Neuron (in vitro differentiated cells): ENCODE measurements around the gene COL9A2.
A peak's percentile ranks its signal among the peaks of the same experiment; 100 is the strongest.

Source experiments
- H2AFZ ChIP-seq: one replicate; pipeline ENCODE4 v1.6.1; 2013; ENCODE audit warnings: low read depth, mild to moderate bottlenecking, inconsistent platforms, low read length, moderate library complexity
- H3K27me3 ChIP-seq: one replicate; pipeline ENCODE4 v1.6.1; 2013; ENCODE audit warnings: low read length; ENCODE audit not compliant: insufficient read depth
- H3K36me3 ChIP-seq: one replicate; pipeline ENCODE4 v1.6.1; 2013; ENCODE audit warnings: low read length; ENCODE audit not compliant: insufficient read depth
- H3K4me1 ChIP-seq: one replicate; pipeline ENCODE4 v1.6.1; 2013; ENCODE audit warnings: low read length; ENCODE audit not compliant: insufficient read depth
- H3K4me3 ChIP-seq: 2 replicates; pipeline ENCODE4 v1.5.1; 2013; ENCODE audit warnings: mild to moderate bottlenecking, low read length, moderate library complexity
- H3K9me3 ChIP-seq: one replicate; pipeline ENCODE4 v1.6.1; 2013; ENCODE audit warnings: low read length

Gene COL9A2

GRCh38 chr1:40314721-40315238 is 2.3 kb downstream of the COL9A2 start:
- Histone ChIP-seq H3K9me3 (peaks cover 2% of the 10 kb centered on the region), H3K4me1 (peaks cover 14% of the 10 kb centered on the region), H2AFZ (peak overlapping the region; percentile 80), H3K27me3 (peaks cover 34% of the 10 kb centered on the region), H3K36me3 (no peaks in the 10 kb centered on the region), H3K4me3 (peak overlapping the region; percentile 61)

GRCh38 chr1:40313958-40314720 is 2.9 kb downstream of the COL9A2 start:
- Histone ChIP-seq H3K4me3 (peak overlapping the region; percentile 61), H3K9me3 (peaks cover 2% of the 10 kb centered on the region), H3K4me1 (peaks cover 14% of the 10 kb centered on the region), H2AFZ (peak overlapping the region; percentile 80), H3K36me3 (no peaks in the 10 kb centered on the region), H3K27me3 (peaks cover 31% of the 10 kb centered on the region)

- H3K4me3 ChIP-seq = no peak overlapping the region
- H3K9me3 ChIP-seq = peaks cover 2% of the 10 kb centered on the region
- peaks cover 14% of the 10 kb centered on the region for H3K4me1 ChIP-seq
- H3K27me3 ChIP-seq = peaks cover 24% of the 10 kb centered on the region
- H3K36me3 ChIP-seq = no peaks in the 10 kb centered on the region
- no peak overlapping the region for H2AFZ ChIP-seq
Measured at GRCh38 chr1:40313329-40313957, 3.6 kb downstream of the COL9A2 start.

- H3K9me3 ChIP-seq = no peaks in the 10 kb centered on the region
- peaks cover 14% of the 10 kb centered on the region for H3K4me1 ChIP-seq
- no peak overlapping the region for H2AFZ ChIP-seq
- H3K27me3 ChIP-seq = peaks cover 16% of the 10 kb centered on the region
- H3K36me3 ChIP-seq = no peaks in the 10 kb centered on the region
- no peak overlapping the region for H3K4me3 ChIP-seq
Measured at GRCh38 chr1:40312238-40313205, 4.6 kb downstream of the COL9A2 start.

- Histone ChIP-seq H3K9me3 (no peaks in the 10 kb centered on the region), H3K27me3 (peaks cover 10% of the 10 kb centered on the region), H3K36me3 (no peaks in the 10 kb centered on the region), H2AFZ (no peak overlapping the region), H3K4me1 (peaks cover 14% of the 10 kb centered on the region), H3K4me3 (no peak overlapping the region)
Measured at GRCh38 chr1:40311692-40312091, 5.4 kb downstream of the COL9A2 start.

DNA sequence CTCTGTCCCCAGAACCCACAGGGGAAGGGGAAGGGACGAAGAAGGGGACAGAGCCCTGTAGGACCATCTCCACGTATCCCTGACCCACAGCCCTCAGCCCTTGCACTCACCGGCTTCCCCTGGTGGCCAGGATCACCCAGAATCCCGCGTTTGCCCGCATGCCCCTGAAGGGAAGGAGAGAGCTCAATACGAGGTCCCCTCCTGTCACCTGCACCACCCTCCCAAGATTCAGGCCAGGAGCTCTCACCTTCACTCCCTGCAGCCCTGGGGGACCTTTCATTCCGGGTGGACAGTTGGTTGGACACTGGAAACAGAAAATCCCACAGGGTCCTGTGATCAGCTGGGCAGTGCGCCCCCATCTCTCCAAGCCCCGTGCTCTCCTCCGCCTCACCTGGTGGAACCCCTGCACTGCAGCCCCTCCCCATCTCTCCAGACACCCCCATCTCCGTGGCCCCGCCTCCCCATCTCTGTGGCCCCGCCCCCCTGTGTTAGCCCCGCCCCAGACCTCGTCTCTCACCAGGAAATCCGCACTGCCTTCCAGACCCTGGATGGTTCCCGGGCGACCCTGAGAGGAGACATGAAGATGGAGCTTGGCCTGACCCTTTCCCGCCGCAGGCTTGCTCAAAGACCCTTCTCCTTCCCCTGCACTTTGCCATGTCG is 6.0 kb downstream of the COL9A2 start:
- Histone ChIP-seq H3K4me3 (no peak overlapping the region), H3K4me1 (peaks cover 14% of the 10 kb centered on the region), H3K9me3 (no peaks in the 10 kb centered on the region), H3K36me3 (no peaks in the 10 kb centered on the region), H3K27me3 (peaks cover 4% of the 10 kb centered on the region), H2AFZ (no peak overlapping the region)

GRCh38 chr1:40310129-40310461 is 7.0 kb downstream of the COL9A2 start:
- Histone ChIP-seq H3K27me3 (no peaks in the 10 kb centered on the region), H2AFZ (no peak overlapping the region), H3K4me3 (no peak overlapping the region), H3K9me3 (no peaks in the 10 kb centered on the region), H3K4me1 (peaks cover 14% of the 10 kb centered on the region), H3K36me3 (no peaks in the 10 kb centered on the region)

DNA sequence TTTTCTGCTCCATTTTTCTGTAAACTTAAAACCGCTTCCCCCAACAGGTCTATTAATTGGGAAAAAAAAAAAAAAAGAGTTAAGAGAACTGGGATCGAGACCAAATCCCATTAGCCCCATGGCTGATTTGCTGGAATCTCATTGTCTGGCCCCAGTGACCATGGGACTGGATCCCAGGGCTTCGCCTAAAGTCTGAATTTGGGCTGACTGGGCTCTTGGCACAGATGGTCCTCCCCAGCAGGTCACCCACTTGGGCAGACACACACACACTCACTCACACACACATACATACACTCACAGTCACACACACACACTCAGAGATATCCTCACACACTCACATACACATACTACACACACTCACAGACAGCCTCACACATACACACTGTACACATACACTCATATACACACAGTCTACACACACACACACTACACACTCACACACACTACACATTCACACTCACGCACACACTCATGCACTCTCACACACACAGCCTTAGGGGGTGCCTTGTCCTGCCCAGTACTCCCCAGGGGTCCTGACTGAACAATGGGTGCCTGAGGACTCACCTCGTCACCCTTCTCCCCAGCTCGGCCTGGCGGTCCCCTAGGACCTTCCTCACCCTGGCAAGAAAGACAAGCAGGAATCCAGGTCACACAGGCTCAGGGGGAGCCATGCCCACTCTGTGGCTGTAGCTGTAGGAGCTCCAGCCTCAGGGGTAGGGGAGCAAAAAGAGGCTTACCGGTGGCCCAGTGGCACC is 7.5 kb downstream of the COL9A2 start:
- Histone ChIP-seq H3K36me3 (no peaks in the 10 kb centered on the region), H3K4me1 (peaks cover 8% of the 10 kb centered on the region), H3K4me3 (no peak overlapping the region), H3K27me3 (no peaks in the 10 kb centered on the region), H2AFZ (no peak overlapping the region), H3K9me3 (peaks cover 2% of the 10 kb centered on the region)

- no peaks in the 10 kb centered on the region for H3K27me3 ChIP-seq
- no peaks in the 10 kb centered on the region for H3K36me3 ChIP-seq
- H3K9me3 ChIP-seq = peaks cover 3% of the 10 kb centered on the region
- no peak overlapping the region for H2AFZ ChIP-seq
- H3K4me3 ChIP-seq = no peak overlapping the region
- peaks cover 2% of the 10 kb centered on the region for H3K4me1 ChIP-seq
Measured at GRCh38 chr1:40308036-40308727, 8.9 kb downstream of the COL9A2 start.

DNA sequence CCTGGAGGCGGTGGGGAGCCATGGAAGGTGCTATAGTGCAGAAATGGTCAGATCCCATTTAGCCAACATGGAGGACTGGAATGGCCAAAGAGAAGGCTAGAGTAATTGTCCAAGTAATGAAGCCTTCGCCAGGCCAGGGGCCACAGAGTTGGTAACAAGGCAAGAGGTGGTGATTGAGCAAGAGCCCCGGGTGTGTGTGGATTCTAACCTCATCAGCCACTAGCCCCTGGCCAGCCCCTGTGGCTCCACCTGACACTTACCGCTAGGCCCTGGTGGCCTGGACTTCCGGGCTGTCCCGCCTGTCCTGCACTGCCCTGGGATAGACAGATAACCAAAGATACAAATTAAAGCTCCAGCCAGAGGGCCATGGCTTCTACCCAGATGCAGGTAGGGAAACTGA is 9.9 kb downstream of the COL9A2 start:
- Histone ChIP-seq H3K9me3 (peaks cover 3% of the 10 kb centered on the region), H2AFZ (no peak overlapping the region), H3K27me3 (no peaks in the 10 kb centered on the region), H3K36me3 (no peaks in the 10 kb centered on the region), H3K4me3 (no peak overlapping the region), H3K4me1 (no peaks in the 10 kb centered on the region)

- Histone ChIP-seq H3K9me3 (peaks cover 3% of the 10 kb centered on the region), H2AFZ (no peak overlapping the region), H3K4me3 (no peak overlapping the region), H3K4me1 (no peaks in the 10 kb centered on the region), H3K36me3 (no peaks in the 10 kb centered on the region), H3K27me3 (no peaks in the 10 kb centered on the region)
Measured at GRCh38 chr1:40306296-40306695, 10.8 kb downstream of the COL9A2 start.
